Activated CD8-positive, alpha-beta memory T cell treated with anti-CD3 and anti-CD28 coated beads for 48 hours (primary cell): ENCODE measurements around the gene NEK6.

Experiments used
- DNase-seq, 3 experiments: peaks; one replicate each; pipeline ENCODE4 v3.0.0-alpha.2; 2020; ENCODE audit warnings: low read depth in 2 of 3, low spot score in 2 of 3

Gene NEK6

GRCh38 chr9:124394596-124394995, 136.8 kb downstream of the NEK6 start:
- DNase-seq = no peak

GRCh38 chr9:124395826-124396225, 138.1 kb downstream of the NEK6 start:
- DNase-seq = no peak

- no peak for DNase-seq
Observed at GRCh38 chr9:124398191-124398935, 140.6 kb downstream of the NEK6 start.

- no peak for DNase-seq
Observed at GRCh38 chr9:124399323-124399967, 141.7 kb downstream of the NEK6 start.

GRCh38 chr9:124399968-124400940, 142.5 kb downstream of the NEK6 start:
- DNase-seq = no peak
